HepG2 (cell line): ENCODE measurements around the gene SLC24A4. TPM values are rescaled to one million over a fixed set of nuclear protein-coding genes. Genes with fewer than 3 reads are reported as not detected.

Source experiments
- ATAC-seq: fragments of 200-7000 bp; cut with Tn5 transposase; 3 replicates; pipeline ENCODE4 v1.9.1; 2020; ENCODE audit warnings: mild to moderate bottlenecking, moderate library complexity
- BruUV-seq: library from RNA; stranded (reverse); fragments of 400-500 nt; replicated peaks from 2 replicates; lab custom pipeline; 2021; lab: Mats Ljungman, UMichigan
- CTCF ChIA-PET: fragments of 300-600 bp; formaldehyde crosslinking; extraction: SDS; loops from one replicate; lab custom pipeline; 2021; ENCODE audit warnings: low total read pairs, inconsistent platforms, low intra/inter-chr PET ratio; lab: Yijun Ruan, JAX
- POLR2A ChIA-PET: fragments of 350-600 bp; sonication (Branson Sonifier 250); formaldehyde crosslinking; loops from one replicate; lab custom pipeline; 2020; ENCODE audit warnings: antibody characterized with exemption, inconsistent platforms; lab: Yijun Ruan, JAX
- DNase-seq: peaks from one replicate; pipeline ENCODE4 v3.0.0-alpha.2; 2015; ENCODE audit warnings: low spot score
- FAIRE-seq: peaks from 3 replicates; lab custom pipeline; 2011; peaks lifted over from hg19 to GRCh38; lab: Jason Lieb, UNC
- H2AFZ ChIP-seq: one replicate; pipeline ENCODE4 v1.6.1; 2011; ENCODE audit warnings: low read length, inconsistent platforms
- H3K27ac ChIP-seq: fragments of 300-600 bp; 3 replicates; pipeline ENCODE4 v1.8.0; 2011; ENCODE audit warnings: mixed run types, mild to moderate bottlenecking, mixed read lengths, low read length, inconsistent platforms; ENCODE audit not compliant: insufficient read depth; ENCODE audit errors: extremely low read length
- H3K27me3 ChIP-seq, 2 experiments: fragments of 200-600 bp in 1 of 2; 2 replicates in 1 of 2; 3 replicates in 1 of 2; pipeline versions ENCODE4 v1.6.0 to v1.8.0; 2011; ENCODE audit warnings: low read length in 2 of 2, mild to moderate bottlenecking in 2 of 2, moderate library complexity in 2 of 2, inconsistent platforms in 1 of 2; ENCODE audit not compliant: insufficient read depth in 2 of 2, control insufficient read depth in 1 of 2
- H3K36me3 ChIP-seq, 2 experiments: fragments of 200-600 bp in 1 of 2; replicated peaks in 1 of 2; 2 replicates in 1 of 2; 3 replicates in 1 of 2; pipeline versions ENCODE4 v1.5.1 to v1.8.0; 2011; ENCODE audit warnings: low read length in 2 of 2, inconsistent platforms in 1 of 2; ENCODE audit not compliant: insufficient read depth in 2 of 2, control insufficient read depth in 1 of 2
- H3K4me1 ChIP-seq: 2 replicates; pipeline ENCODE4 v1.5.1; 2012; ENCODE audit warnings: low read length, inconsistent platforms; ENCODE audit not compliant: insufficient read depth
- H3K4me2 ChIP-seq: 2 replicates; pipeline ENCODE4 v1.6.0; 2011; ENCODE audit warnings: low read depth, low read length, inconsistent platforms
- H3K4me3 ChIP-seq, 3 experiments: fragments of 200-600 bp in 1 of 3; sonication (generic), shearing (Covaris generic) in 1 of 3; replicated peaks in 1 of 3; 2 replicates each; pipeline ENCODE4 v1.5.1; 2011 to 2016; ENCODE audit warnings: low read length in 3 of 3, inconsistent platforms in 2 of 3, low read depth in 2 of 3, mild to moderate bottlenecking in 2 of 3, control low read depth in 1 of 3, mixed read lengths in 1 of 3; ENCODE audit not compliant: insufficient read depth in 1 of 3
- H3K79me2 ChIP-seq: one replicate; pipeline ENCODE4 v1.6.1; 2011; ENCODE audit warnings: low read length, inconsistent platforms; ENCODE audit not compliant: insufficient read depth
- H3K9ac ChIP-seq: 2 replicates; pipeline ENCODE4 v1.6.0; 2011; ENCODE audit warnings: mild to moderate bottlenecking, low read depth, low read length, inconsistent platforms; ENCODE audit not compliant: insufficient read depth
- H3K9me3 ChIP-seq: 2 replicates; pipeline ENCODE4 v1.5.1; 2012; ENCODE audit warnings: mild to moderate bottlenecking, low read length
- H4K20me1 ChIP-seq: 2 replicates; pipeline ENCODE4 v1.6.0; 2011; ENCODE audit warnings: inconsistent platforms, mild to moderate bottlenecking, low read length, moderate library complexity; ENCODE audit not compliant: insufficient read depth
- DNMT3B ChIP-seq: conservative IDR thresholded peaks from 2 replicates; pipeline ENCODE4 v1.6.1; 2016; ENCODE audit warnings: missing biosample characterization, control low read depth
- FOXC1 ChIP-seq: sonication (generic); formaldehyde crosslinking; IDR thresholded peaks from 2 replicates; pipeline ENCODE4 v1.8.0; 2022; ENCODE audit warnings: mild to moderate bottlenecking, missing genetic modification reagents, borderline replicate concordance
- HOXA3 ChIP-seq: sonication (generic); formaldehyde crosslinking; IDR thresholded peaks from 2 replicates; pipeline ENCODE4 v1.5.0; 2020; ENCODE audit warnings: missing genetic modification reagents
- NCOA2 ChIP-seq: sonication (generic); formaldehyde crosslinking; IDR thresholded peaks from 2 replicates; pipeline ENCODE4 v1.8.0; 2022; ENCODE audit warnings: inconsistent platforms
- NFKB2 ChIP-seq: sonication (generic); formaldehyde crosslinking; IDR thresholded peaks from 2 replicates; pipeline ENCODE4 v1.4.0; 2020; ENCODE audit warnings: missing genetic modification reagents, borderline replicate concordance
- SP1 ChIP-seq, 2 experiments: fragments of 450-650 bp in 1 of 2; sonication (generic) in 1 of 2; formaldehyde crosslinking in 1 of 2; IDR thresholded peaks; 2 replicates each; pipeline versions ENCODE4 v1.4.0 to v1.6.1; 2016 to 2020; ENCODE audit warnings: missing genetic modification reagents in 1 of 2
- TSC22D2 ChIP-seq: sonication (generic); formaldehyde crosslinking; IDR thresholded peaks from 2 replicates; pipeline ENCODE4 v1.5.1; 2020; ENCODE audit warnings: missing genetic modification reagents, mild to moderate bottlenecking, borderline replicate concordance
- YY1 ChIP-seq: IDR thresholded peaks from 2 replicates; pipeline ENCODE4 v1.6.1; 2011; ENCODE audit warnings: low read length, low read depth, moderate library complexity, mild to moderate bottlenecking; ENCODE audit not compliant: insufficient read depth, insufficient replicate concordance
- ZNF766 ChIP-seq: sonication (generic); formaldehyde crosslinking; IDR thresholded peaks from 2 replicates; pipeline ENCODE4 v1.5.0; 2020; ENCODE audit warnings: missing genetic modification reagents, borderline replicate concordance
- WGBS: methylation state at CpG from one replicate; pipeline ENCODE4 v1.1.6; 2017; ENCODE audit warnings: low lambda C conversion rate; 5-methylcytosine and 5-hydroxymethylcytosine counted together
- in situ Hi-C: cut with HindIII; loops from 2 replicates; pipeline ENCODE4 v1.10.0; 2017; ENCODE audit warnings: low pct_unique_long_range_greater_than_20kb; ENCODE audit not compliant: extremely low pct_ligation_motif_present
- intact Hi-C: fragments of 100-400 bp; cut with micrococcal nuclease; formaldehyde crosslinking; loops from one replicate; pipeline ENCODE4 v1.10.0; 2022; ENCODE audit not compliant: unreplicated experiment
- polyA plus RNA-seq, 8 experiments: library from polyadenylated mRNA; depleted of rRNA in 3 of 8; stranded (reverse) in 7 of 8; unstranded in 1 of 8; fragments of >200 nt; fragmentation: Illumina TruSeq in 4 of 8; extraction: Trizol in 4 of 8; gene quantifications; 2 replicates each; pipeline versions ENCODE4 v1.2.1 to v1.2.3, GENCODE V29; 2011 to 2016; ENCODE audit warnings: low read depth in 4 of 8, missing spikeins in 1 of 8, mixed read lengths in 1 of 8; ENCODE audit not compliant: insufficient read depth in 1 of 8
- total RNA-seq, 5 experiments: library from RNA; depleted of rRNA; stranded (reverse); fragments of >200 nt; fragmentation: Illumina TruSeq; extraction: Trizol; gene quantifications; 2 replicates each; pipeline ENCODE4 v1.2.3, GENCODE V29; 2016; ENCODE audit warnings: low read depth in 1 of 5
- TF ChIP-seq, protein P1 (sequence below): sonication (generic); formaldehyde crosslinking; IDR thresholded peaks from 2 replicates; pipeline ENCODE4 v1.4.0; 2020; ENCODE audit warnings: mild to moderate bottlenecking, missing genetic modification reagents, borderline replicate concordance
- TF ChIP-seq, protein P2 (sequence below): sonication (generic); formaldehyde crosslinking; IDR thresholded peaks from 2 replicates; pipeline ENCODE4 v1.4.0; 2020; ENCODE audit warnings: missing genetic modification reagents
- TF ChIP-seq, protein P3 (sequence below): sonication (generic); formaldehyde crosslinking; IDR thresholded peaks from 2 replicates; pipeline ENCODE4 v1.5.0; 2020; ENCODE audit warnings: mild to moderate bottlenecking, missing genetic modification reagents, borderline replicate concordance
- TF ChIP-seq, protein P4 (sequence below): sonication (generic); formaldehyde crosslinking; IDR thresholded peaks from 2 replicates; pipeline ENCODE4 v1.8.0; 2022; ENCODE audit warnings: mild to moderate bottlenecking, missing genetic modification reagents, moderate library complexity
- TF ChIP-seq, protein P5 (sequence below): sonication (generic); formaldehyde crosslinking; IDR thresholded peaks from 2 replicates; pipeline ENCODE4 v1.4.0; 2020; ENCODE audit warnings: mild to moderate bottlenecking, low read depth, missing genetic modification reagents

Gene SLC24A4
- total and polyA plus RNA-seq, 2 of the 13 experiments (the other 11 are each of a cell fraction or from before 2014, with no cell fraction given) = not detected

DNA sequence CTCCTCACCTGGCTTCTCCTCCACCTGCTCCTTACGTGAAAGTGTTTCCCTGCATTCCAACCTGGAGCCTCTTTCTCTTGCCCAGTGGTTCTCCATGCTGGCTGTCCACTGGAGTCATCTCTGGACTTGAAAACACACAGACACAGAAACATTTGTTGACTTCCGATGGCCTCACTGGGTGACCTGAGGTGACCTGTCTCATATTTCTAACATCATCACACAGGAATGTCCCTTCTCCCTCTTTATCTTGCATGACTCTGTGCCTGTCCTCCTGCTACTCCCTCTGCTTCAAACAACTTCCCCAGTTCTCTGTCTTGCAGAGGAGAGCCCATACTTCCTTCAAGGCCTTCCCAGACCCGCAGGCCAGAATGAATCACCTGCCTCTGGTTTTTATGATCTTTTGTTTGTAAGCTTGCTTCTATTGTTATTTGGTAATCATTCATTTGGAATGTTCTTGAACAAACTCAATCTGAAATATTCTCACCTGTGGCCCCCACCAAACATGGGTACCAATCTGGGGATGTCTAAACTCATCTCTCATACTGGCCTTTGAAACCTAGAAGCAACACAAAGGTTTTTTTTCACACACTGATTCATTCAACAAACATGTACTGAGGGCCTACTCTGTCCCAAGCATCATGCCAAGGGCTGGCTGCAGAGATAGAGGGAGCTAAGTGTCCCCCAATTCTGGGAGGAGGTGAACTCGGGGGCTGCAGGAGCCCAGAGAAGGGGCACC, 181.0 kb downstream of the SLC24A4 start:
- peak; percentile 94 for DNase-seq
- peak; percentile 97 for FAIRE-seq
- H3K9me3 ChIP-seq = no peaks in the 10 kb centered on the region
- ChIA-PET CTCF (no interaction called here), POLR2A (interaction anchor here (0.8 to 2.2 kb wide), 3 partner anchors 9 to 397 kb away, joined by 3 to 7 read pairs (median 4); partner anchors contain the start of gene ATXN3)
- peak overlapping the region; percentile 81 for H3K4me2 ChIP-seq
- 17% methylated on average over 4 of the region's 4 CpGs for WGBS
- ATAC-seq = peak; percentile 89
- no peaks in the 10 kb centered on the region for H3K79me2 ChIP-seq
- H3K36me3 ChIP-seq = no peaks in the 10 kb centered on the region
- no peaks in the 10 kb centered on the region for H4K20me1 ChIP-seq
- intact Hi-C loops (no loop called here), in situ Hi-C loops (no loop called here)
- BruUV-seq = TSS peak; percentile 96
- peak overlapping the region; percentile 7 to 56 (median 39); a peak in 5 of 6 replicates for H3K4me3 ChIP-seq
- peaks cover 57% of the 10 kb centered on the region for H3K4me1 ChIP-seq
- no peaks in the 10 kb centered on the region; a peak in 1 of 5 replicates for H3K27me3 ChIP-seq
- H3K27ac ChIP-seq = peak overlapping the region; percentile 81
- H3K9ac ChIP-seq = peak overlapping the region; percentile 47
- H2AFZ ChIP-seq = no peak overlapping the region
- no peak for TF ChIP-seq SP1 (IDR thresholded peaks at IDR 0.05)
- no peak for TF ChIP-seq SP1 (CRISPR knock-in tag; IDR thresholded peaks at IDR 0.05)
- TF ChIP-seq ZNF766 = no peak
- TF ChIP-seq, protein P1, sequence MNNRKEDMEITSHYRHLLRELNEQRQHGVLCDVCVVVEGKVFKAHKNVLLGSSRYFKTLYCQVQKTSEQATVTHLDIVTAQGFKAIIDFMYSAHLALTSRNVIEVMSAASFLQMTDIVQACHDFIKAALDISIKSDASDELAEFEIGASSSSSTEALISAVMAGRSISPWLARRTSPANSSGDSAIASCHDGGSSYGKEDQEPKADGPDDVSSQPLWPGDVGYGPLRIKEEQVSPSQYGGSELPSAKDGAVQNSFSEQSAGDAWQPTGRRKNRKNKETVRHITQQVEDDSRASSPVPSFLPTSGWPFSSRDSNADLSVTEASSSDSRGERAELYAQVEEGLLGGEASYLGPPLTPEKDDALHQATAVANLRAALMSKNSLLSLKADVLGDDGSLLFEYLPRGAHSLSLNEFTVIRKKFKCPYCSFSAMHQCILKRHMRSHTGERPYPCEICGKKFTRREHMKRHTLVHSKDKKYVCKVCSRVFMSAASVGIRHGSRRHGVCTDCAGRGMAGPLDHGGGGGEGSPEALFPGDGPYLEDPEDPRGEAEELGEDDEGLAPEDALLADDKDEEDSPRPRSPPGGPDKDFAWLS (CRISPR knock-in tag) = no peak
- 0 out of 2 replicates have a peak, but pooled peaks have one; percentile 52 for TF ChIP-seq HOXA3
- TF ChIP-seq, protein P2, sequence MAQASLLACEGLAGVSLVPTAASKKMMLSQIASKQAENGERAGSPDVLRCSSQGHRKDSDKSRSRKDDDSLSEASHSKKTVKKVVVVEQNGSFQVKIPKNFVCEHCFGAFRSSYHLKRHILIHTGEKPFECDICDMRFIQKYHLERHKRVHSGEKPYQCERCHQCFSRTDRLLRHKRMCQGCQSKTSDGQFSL = no peak
- TF ChIP-seq FOXC1 (CRISPR knock-in tag) = no peak
- TF ChIP-seq, protein P3, sequence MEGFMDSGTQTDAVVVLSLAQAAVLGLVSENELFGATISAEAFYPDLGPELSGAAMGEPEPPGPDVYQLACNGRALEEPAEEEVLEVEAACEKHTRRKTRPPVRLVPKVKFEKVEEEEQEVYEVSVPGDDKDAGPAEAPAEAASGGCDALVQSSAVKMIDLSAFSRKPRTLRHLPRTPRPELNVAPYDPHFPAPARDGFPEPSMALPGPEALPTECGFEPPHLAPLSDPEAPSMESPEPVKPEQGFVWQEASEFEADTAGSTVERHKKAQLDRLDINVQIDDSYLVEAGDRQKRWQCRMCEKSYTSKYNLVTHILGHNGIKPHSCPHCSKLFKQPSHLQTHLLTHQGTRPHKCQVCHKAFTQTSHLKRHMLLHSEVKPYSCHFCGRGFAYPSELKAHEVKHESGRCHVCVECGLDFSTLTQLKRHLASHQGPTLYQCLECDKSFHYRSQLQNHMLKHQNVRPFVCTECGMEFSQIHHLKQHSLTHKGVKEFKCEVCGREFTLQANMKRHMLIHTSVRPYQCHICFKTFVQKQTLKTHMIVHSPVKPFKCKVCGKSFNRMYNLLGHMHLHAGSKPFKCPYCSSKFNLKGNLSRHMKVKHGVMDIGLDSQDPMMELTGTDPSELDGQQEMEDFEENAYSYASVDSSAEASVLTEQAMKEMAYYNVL (CRISPR knock-in tag) = peak; percentile 46; the same call in 1 of the 2 replicates
- TF ChIP-seq TSC22D2 (CRISPR knock-in tag) = no peak
- TF ChIP-seq, protein P4, sequence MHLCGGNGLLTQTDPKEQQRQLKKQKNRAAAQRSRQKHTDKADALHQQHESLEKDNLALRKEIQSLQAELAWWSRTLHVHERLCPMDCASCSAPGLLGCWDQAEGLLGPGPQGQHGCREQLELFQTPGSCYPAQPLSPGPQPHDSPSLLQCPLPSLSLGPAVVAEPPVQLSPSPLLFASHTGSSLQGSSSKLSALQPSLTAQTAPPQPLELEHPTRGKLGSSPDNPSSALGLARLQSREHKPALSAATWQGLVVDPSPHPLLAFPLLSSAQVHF (CRISPR knock-in tag) = no peak
- no peak for TF ChIP-seq DNMT3B (CRISPR knock-in tag)
- TF ChIP-seq, protein P5, sequence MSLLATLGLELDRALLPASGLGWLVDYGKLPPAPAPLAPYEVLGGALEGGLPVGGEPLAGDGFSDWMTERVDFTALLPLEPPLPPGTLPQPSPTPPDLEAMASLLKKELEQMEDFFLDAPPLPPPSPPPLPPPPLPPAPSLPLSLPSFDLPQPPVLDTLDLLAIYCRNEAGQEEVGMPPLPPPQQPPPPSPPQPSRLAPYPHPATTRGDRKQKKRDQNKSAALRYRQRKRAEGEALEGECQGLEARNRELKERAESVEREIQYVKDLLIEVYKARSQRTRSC (CRISPR knock-in tag) = no peak
- no peak for TF ChIP-seq NFKB2 (CRISPR knock-in tag)
- TF ChIP-seq NCOA2 (CRISPR knock-in tag) = peak; percentile 92
- no peak for TF ChIP-seq YY1
